Measurements from ENCODE around the gene PTH.

Gene PTH

DNA sequence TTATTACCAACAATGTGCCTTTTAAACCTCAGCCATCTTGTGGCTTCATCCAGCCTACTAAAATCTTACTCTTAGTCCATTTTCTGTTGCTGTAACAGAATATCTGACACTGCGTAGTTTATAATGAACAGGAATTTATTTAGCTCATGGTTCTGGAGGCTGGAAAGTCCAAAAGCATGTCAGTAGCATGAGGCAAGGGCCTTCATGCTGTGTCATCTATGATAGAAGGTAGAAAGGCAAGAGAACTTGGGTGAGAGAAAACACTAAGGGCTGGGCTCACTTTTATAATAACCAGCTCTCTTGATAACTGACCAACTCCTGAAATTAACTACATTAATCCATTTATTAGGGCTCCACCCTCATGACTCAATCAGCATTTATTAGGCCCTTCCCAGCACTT is 46.3 kb downstream of the PTH start:
- Histone ChIP-seq H3K9me3 (ENCODE audit: control insufficient read depth, insufficient read depth, low read length) (no peaks in the 10 kb centered on the region), H3K27me3 (ENCODE audit: control insufficient read depth, insufficient read depth, low read length) (no peaks in the 10 kb centered on the region), H3K4me1 (ENCODE audit: control insufficient read depth, insufficient read depth, low read length) (no peaks in the 10 kb centered on the region), H3K27ac (ENCODE audit: low read length) (no peak overlapping the region), H3K4me3 (ENCODE audit: low read length) (no peak overlapping the region), H3K36me3 (ENCODE audit: control insufficient read depth, insufficient read depth, low read length) (no peaks in the 10 kb centered on the region)
- no CpG with 5 or more reads among the region's 1 CpG for WGBS (ENCODE audit: insufficient coverage, insufficient read length)
- DNase-seq (ENCODE audit: low read depth, low spot score), result no peak

DNA sequence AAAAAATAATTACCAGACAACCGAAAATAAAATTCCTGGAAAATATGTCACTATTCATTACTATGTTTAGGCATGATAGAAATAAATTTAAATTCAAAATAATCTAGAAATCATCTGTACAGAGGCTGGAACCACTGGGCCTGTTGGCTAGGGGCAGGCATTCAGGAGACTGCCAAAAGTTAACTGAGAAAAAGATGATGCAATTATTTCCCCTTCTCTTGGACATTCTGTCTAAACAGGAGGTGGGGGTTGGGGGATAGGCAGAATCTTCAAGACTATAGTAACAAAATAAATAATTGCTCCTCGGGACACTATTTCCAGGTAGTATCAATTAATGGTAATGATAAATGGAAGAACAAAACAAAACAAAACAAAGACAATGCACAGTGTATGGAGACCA is 46.9 kb downstream of the PTH start:
- Histone ChIP-seq H3K27me3 (ENCODE audit: control insufficient read depth, insufficient read depth, low read length) (no peaks in the 10 kb centered on the region), H3K4me1 (ENCODE audit: control insufficient read depth, insufficient read depth, low read length) (no peaks in the 10 kb centered on the region), H3K4me3 (ENCODE audit: low read length) (no peak overlapping the region), H3K27ac (ENCODE audit: low read length) (no peak overlapping the region), H3K9me3 (ENCODE audit: control insufficient read depth, insufficient read depth, low read length) (no peaks in the 10 kb centered on the region), H3K36me3 (ENCODE audit: control insufficient read depth, insufficient read depth, low read length) (no peaks in the 10 kb centered on the region)
- no peak for DNase-seq (ENCODE audit: low read depth, low spot score)
- no CpG with 5 or more reads among the region's 2 CpGs for WGBS (ENCODE audit: insufficient coverage, insufficient read length)

- Histone ChIP-seq H3K27ac (ENCODE audit: low read length) (no peak overlapping the region), H3K4me1 (ENCODE audit: control insufficient read depth, insufficient read depth, low read length) (no peaks in the 10 kb centered on the region), H3K9me3 (ENCODE audit: control insufficient read depth, insufficient read depth, low read length) (no peaks in the 10 kb centered on the region), H3K36me3 (ENCODE audit: control insufficient read depth, insufficient read depth, low read length) (no peaks in the 10 kb centered on the region), H3K4me3 (ENCODE audit: low read length) (no peak overlapping the region), H3K27me3 (ENCODE audit: control insufficient read depth, insufficient read depth, low read length) (no peaks in the 10 kb centered on the region)
- no peak for DNase-seq (ENCODE audit: low read depth, low spot score)
Measured at GRCh38 chr11:13446444-13446843, 49.4 kb downstream of the PTH start.

GRCh38 chr11:13445588-13445987 is 50.2 kb downstream of the PTH start:
- Histone ChIP-seq H3K4me3 (ENCODE audit: low read length) (no peak overlapping the region), H3K36me3 (ENCODE audit: control insufficient read depth, insufficient read depth, low read length) (no peaks in the 10 kb centered on the region), H3K9me3 (ENCODE audit: control insufficient read depth, insufficient read depth, low read length) (no peaks in the 10 kb centered on the region), H3K27ac (ENCODE audit: low read length) (no peak overlapping the region), H3K27me3 (ENCODE audit: control insufficient read depth, insufficient read depth, low read length) (no peaks in the 10 kb centered on the region), H3K4me1 (ENCODE audit: control insufficient read depth, insufficient read depth, low read length) (no peaks in the 10 kb centered on the region)
- DNase-seq (ENCODE audit: low read depth, low spot score), result no peak
- WGBS (ENCODE audit: insufficient coverage, insufficient read length), result no CpG with 5 or more reads among the region's 2 CpGs
